HG03342 (cell line): ENCODE results near the gene SLC6A13.

Experiments
- ATAC-seq: cut with Tn5 transposase; IDR thresholded peaks from one replicate; pipeline ENCODE4 v1.9.1; 2021; ENCODE audit warnings: mild to moderate bottlenecking, moderate library complexity; ENCODE audit not compliant: unreplicated experiment

Gene SLC6A13

DNA sequence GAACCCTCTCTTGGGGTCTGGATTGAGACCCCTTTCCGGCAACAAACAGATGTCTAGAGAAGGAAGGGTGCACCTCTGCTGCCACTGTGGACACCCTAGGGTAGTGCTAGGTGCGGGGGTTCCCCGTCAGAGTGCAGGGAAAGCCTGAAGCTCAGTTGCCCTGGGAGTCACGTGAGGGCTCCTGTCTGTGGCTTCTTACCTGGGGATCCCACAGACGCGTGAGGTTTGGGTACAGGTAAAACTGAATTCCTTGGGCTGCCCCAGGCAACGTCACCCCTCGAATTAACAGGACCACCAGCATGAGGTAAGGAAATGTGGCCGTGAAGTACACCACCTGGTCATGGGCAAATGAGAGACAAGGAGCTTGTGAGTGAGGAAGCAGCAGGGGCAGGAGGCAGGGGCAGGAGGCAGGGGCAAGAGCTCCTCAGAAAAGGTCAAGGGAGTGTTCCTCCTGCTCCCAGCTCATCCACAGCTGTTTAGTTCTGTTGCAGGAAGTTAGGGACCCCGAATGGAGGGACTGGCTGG is 27.7 kb downstream of the SLC6A13 start:
- ATAC-seq: no peak

DNA sequence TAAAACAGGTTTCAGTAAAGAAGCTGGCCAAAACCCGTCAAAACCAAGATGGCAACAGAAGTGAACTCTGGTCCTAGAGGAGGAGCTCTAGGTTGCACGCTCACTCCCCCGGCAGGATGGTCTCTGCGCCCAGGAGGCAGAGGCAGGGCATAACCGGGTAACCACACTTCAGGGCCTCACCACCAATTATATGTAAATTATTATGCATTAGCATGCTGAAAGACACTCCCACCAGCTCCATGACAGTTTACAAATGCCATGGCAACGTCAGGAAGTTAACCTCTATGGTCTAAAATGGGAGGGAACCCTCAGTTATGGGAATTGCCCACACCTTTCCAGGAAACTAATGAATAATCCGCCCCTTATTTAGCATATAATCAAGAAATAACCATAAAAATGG is 28.6 kb downstream of the SLC6A13 start:
- ATAC-seq: no peak

DNA sequence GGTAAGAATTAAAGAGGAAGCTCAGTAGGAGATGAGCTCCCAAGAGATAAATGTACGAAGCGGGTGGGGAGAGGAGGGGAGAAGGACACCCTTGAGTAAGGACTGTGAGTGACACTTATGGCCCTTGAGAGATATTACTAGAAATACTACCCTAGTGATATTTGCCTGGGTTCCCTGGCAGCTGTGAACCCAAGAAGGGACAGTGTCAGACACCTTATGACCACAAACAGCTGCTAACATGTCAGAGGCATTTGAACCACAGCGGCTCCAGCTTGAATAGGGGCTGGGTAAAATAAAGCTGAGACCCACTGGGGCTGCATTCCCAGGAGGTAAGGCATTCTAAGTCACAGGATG is 29.0 kb downstream of the SLC6A13 start:
- ATAC-seq: no peak

- no peak for ATAC-seq
Observed at GRCh38 chr12:232731-233614, 29.7 kb downstream of the SLC6A13 start.

- ATAC-seq: no peak
Observed at GRCh38 chr12:230925-231671, 31.5 kb downstream of the SLC6A13 start.

DNA sequence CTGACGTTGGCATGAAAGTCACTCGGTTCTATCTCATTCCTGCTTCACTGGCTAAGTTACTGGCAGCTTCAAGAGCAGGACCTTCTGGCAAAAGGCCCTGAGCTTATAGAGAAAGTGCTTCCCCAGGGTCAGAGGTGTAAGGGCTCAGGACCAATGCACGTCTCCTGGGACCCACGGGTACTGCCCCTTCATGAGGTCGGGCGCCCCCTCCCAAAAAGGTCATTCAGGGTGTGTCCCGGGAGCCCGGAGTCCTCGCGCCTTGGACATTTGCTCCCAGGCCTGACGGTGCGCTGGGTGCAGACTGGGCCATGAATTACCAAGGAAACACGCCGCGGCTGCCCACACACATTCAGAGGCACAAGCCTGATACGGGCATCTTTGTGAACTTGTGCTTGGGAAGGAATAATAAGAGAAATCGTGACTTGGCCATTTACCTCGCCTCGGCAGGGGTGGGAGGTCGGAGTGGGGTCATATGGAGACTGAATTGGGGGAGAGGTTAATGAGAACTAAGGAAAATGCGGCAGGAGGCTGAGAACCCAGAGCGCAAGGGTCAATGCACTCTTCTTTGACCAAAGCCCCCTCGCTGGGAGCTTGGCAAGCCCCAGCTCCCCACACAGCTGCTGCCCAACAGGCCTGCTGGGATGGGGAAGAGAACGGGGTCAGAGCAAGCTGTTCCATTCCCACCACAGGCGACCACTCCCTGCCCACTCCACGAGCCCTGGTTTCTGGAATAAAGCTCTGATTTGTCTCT is 33.0 kb downstream of the SLC6A13 start:
- ATAC-seq: no peak

- ATAC-seq: no peak
Observed at GRCh38 chr12:228846-229200, 33.8 kb downstream of the SLC6A13 start.

DNA sequence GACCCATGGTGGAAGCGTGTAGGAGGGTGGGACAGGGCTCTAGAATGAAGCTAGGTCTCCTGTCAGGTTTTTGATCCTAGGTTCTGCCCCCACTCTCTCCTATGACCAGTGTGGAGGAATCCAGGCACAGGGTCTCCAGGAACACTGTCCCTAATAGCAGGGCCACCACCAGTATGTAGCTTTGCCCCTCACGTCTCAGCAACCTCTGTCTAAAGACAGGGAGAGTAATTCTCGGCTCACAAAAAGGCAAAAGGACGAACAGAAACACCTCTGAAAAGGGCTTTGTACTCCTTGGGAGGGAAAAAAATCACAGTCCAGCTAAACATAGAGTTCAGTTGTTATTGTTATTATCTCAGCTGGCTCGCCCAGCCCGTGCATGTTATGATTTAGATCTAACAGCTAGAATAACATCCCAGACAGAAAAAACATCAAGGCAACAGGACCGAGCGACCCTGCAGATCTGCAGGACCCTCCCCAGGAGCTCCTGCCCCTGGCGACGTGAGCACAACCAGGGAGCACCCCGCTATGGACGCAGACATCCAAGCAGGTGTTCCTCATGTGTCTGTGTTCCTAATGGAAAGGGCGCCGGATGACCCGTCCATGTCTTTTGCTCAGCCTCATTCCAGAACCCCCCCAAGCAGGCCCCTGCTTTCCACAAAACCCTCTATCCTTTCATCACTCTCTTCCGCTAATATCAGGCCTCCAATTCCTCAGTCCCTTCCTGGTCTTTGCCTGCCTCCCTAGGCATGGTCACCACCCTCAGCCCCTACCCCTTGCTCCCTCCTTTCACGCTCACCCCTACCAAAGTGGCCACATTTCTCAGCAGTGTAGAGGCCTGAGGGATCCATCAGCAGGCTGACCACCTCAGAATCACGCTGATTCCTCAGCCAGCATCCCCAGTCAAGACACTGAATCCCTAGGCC is 34.5 kb downstream of the SLC6A13 start:
- ATAC-seq: no peak

GRCh38 chr12:227286-227915 is 35.2 kb downstream of the SLC6A13 start:
- ATAC-seq: no peak

GRCh38 chr12:226401-226800 is 36.2 kb downstream of the SLC6A13 start:
- no peak for ATAC-seq

- no peak for ATAC-seq
Observed at GRCh38 chr12:225012-225411, 37.6 kb downstream of the SLC6A13 start.

GRCh38 chr12:224330-224729 is 38.3 kb downstream of the SLC6A13 start:
- no peak for ATAC-seq

DNA sequence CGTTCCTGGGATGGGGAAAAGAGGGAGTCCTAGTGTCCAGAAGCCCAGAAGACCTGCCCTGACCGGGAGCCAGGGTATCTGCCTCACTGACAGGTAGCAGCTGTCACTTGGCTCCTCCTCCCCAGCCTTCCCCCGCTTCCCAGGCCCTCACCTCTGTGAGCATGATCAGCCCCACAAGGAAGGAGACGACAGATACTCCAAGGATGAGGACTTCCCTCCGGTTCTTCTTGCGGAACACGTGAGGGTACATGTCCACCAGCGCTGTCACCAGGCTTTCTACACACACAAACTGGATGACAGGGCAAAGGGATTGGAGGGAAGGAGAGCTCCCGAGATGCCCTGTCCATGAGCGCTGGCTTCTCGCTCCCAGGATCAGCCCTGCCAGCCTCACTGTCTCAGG is 38.8 kb downstream of the SLC6A13 start:
- no peak for ATAC-seq

- no peak for ATAC-seq
Observed at GRCh38 chr12:221736-222135, 40.9 kb downstream of the SLC6A13 start.

GRCh38 chr12:220946-221550 is 41.6 kb downstream of the SLC6A13 start:
- ATAC-seq: no peak

DNA sequence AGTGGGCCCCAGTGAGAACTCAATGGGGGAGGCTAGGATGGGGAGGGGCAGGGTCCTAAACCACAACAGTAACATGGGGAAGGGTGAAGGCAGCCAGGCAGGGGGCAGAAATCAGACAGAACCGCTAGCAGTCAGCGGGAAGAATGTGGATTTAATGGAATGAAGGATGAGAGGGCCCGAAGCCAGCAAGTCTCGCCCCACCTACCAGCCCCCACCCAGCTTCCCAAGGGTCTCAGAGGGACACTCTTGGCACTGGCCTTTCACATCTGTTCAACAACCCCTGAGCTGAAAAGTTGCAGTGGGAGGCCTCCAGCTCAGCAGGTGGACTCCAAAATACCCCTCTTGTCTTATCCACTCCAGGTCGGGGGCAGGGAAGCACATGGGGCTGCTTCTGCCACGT is 42.1 kb downstream of the SLC6A13 start:
- no peak for ATAC-seq

DNA sequence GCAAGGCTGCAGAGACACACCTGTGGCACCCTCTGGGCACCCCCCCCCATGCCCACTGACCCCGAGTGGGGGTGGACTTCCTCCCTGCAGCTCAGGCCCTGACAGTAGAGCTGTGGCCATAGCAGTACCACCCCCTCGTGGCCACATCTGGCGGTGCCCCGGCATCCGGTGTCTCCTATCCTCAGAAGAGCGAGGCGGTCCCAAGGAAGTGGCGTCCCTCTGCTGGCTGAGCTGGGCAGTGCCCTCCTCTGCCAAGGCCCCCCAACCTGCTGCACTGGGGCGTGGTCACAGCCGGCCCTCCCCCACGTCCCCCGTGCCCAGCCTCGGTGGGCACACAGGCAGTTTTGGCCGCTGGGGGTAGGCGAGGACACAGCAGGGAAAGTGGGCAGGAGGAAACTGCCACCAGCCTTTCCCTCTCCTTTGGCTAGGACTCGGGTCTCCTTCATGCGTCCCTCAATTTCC is 42.7 kb downstream of the SLC6A13 start:
- ATAC-seq: peak; percentile 78

- ATAC-seq: no peak
Observed at GRCh38 chr12:218728-219590, 43.7 kb downstream of the SLC6A13 start.
